SH-SY5Y (cell line): ENCODE results near the gene SDK1.

Source experiments
- GATA2 ChIP-seq: IDR thresholded peaks from 2 replicates; pipeline ENCODE4 v1.6.1; 2011; ENCODE audit warnings: mild to moderate bottlenecking, low read depth, low read length
- GATA3 ChIP-seq: IDR thresholded peaks from 2 replicates; pipeline ENCODE4 v1.6.1; 2011; ENCODE audit warnings: low read depth, mild to moderate bottlenecking, low read length, moderate library complexity

DNA sequence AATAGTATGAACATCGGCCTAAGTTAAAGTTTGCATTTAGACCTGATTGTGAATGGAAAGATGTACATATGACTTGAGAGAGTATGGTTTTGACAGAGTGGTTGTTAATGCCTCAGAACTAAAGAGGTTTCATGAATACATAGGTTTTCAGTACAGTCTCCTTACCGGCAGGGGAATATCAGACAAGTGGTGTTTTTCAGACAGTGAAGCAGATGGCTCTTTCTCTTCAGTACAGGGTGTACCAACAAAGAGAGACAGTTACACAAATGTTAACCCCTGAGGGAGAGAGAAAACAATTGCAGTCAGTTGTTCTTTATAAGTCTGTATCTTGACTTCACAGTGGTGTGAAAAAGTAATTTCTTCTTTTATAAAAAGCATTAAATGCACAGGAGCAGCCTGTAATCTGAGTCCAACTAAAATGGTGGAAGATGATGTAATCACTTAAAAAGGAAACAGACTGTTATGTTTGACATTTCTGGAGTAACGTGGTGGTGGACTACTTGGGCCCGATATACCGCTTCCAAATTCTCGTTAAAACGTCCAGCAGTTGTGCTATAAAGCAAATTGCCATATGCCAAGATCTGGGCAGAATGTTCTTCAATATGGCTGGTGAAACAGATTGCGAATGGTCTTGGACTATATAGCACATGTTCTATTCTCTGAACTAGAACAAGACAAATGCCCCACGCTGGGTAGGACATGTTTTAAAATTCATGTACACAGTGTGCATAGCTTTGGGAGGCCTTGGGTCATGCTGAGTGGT is 69.2 kb downstream of the SDK1 start:
- TF ChIP-seq GATA2, result no peak
- TF ChIP-seq GATA3, result no peak
